ENCODE data around the gene ABHD15.

ABHD15 gene

DNA sequence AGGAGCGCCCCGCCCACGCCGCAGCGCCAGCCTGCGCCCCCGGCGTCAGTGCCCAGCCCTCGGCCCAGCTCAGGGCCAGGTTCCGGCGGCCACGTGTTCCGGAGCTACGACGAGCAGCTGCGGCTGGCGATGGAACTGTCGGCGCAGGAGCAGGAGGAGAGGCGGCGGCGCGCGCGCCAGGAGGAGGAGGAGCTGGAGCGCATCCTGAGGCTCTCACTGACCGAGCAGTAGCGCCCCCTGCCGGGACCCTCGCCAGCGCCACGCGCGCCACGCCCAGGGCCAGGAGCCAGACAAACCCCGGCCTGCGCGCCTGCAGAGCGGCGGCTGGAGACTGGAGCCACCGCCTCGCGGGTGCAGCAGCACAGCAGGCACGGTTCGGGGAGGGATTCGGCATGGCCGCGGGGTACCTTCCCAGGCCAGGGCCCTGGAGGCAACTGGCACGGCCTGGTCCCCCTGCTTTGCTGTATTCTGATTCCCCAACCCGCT is 46.6 kb upstream of the ABHD15 start:
- no peak for DNase-seq (ENCODE audit: extremely low spot score)
- TF ChIP-seq CTBP1 (IDR thresholded peaks at IDR 0.05; ENCODE audit: borderline replicate concordance) (no peak), SUZ12 (IDR thresholded peaks at IDR 0.05) (no peak), ARNT (IDR thresholded peaks at IDR 0.05) (no peak), L3MBTL2 (conservative IDR thresholded peaks at IDR 0.05) (no peak), ELF4 (IDR thresholded peaks at IDR 0.05) (no peak), FOXM1 (IDR thresholded peaks at IDR 0.05; ENCODE audit: borderline replicate concordance) (no peak)
- ChIA-PET CTCF (no interaction called here), POLR2A (no interaction called here)

DNA sequence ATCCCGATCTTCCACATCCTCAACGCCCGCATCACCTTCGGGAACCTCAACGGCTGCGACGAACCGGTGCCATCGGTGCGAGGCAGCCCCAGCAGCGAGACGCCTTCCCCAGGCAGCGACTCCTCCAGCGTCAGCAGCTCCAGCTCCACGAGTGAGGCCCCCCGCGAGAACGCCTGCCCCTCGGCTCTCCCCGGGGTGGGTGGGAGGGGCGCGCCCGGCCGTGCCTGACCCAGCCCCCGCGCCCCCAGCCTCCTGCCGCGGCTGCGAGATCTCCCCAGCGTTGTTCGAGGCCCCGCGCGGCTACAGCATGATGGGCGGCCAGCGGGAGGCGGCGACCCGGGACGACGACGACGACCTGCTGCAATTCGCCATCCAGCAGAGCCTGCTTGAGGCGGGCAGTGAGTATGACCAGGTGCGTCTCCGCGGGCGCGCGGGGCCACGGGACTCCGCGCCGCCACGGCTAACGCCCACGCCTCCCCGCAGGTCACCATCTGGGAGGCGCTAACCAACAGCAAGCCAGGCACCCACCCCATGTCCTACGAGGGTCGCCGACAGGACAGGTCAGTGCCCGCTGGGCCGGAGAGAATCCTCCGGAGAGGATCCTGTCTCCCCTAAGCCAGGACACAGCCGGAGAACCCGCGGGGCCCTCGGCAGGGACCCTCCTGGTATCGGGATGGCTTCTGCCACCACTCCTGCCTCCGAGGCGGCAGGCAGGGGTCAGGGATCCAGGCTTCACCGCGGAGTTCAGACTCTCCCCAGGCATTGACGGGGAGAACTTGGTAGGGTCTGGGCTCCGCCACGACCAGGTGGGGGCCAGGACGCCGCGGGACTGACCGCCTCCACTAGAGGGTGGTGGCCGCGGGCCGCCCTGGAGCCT is 45.8 kb upstream of the ABHD15 start:
- TF ChIP-seq FOXM1 (IDR thresholded peaks at IDR 0.05; ENCODE audit: borderline replicate concordance) (no peak), ZNF384 (IDR thresholded peaks at IDR 0.05) (no peak), TARDBP (IDR thresholded peaks at IDR 0.05) (no peak), ELF4 (IDR thresholded peaks at IDR 0.05) (no peak), NFRKB (IDR thresholded peaks at IDR 0.05) (no peak), FOXK2 (IDR thresholded peaks at IDR 0.05) (no peak), SP1 (IDR thresholded peaks at IDR 0.05) (no peak), CTBP1 (IDR thresholded peaks at IDR 0.05; ENCODE audit: borderline replicate concordance) (no peak), HDGF (IDR thresholded peaks at IDR 0.05; ENCODE audit: borderline replicate concordance) (no peak), SUZ12 (IDR thresholded peaks at IDR 0.05) (no peak), ARNT (IDR thresholded peaks at IDR 0.05) (no peak), LEF1 (IDR thresholded peaks at IDR 0.05; ENCODE audit: borderline replicate concordance) (no peak)
- TF ChIP-seq, protein P1, sequence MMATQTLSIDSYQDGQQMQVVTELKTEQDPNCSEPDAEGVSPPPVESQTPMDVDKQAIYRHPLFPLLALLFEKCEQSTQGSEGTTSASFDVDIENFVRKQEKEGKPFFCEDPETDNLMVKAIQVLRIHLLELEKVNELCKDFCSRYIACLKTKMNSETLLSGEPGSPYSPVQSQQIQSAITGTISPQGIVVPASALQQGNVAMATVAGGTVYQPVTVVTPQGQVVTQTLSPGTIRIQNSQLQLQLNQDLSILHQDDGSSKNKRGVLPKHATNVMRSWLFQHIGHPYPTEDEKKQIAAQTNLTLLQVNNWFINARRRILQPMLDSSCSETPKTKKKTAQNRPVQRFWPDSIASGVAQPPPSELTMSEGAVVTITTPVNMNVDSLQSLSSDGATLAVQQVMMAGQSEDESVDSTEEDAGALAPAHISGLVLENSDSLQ (IDR thresholded peaks at IDR 0.05): no peak
- POLR2A ChIA-PET: no interaction called here
- CTCF ChIA-PET: no interaction called here
- DNase-seq (ENCODE audit: extremely low spot score): no peak

- POLR2A ChIA-PET: no interaction called here
- CTCF ChIA-PET: no interaction called here
- TF ChIP-seq SP1 (IDR thresholded peaks at IDR 0.05) (no peak), ARNT (IDR thresholded peaks at IDR 0.05) (no peak), FOXK2 (IDR thresholded peaks at IDR 0.05) (no peak), BHLHE40 (IDR thresholded peaks at IDR 0.05; ENCODE audit: borderline replicate concordance) (no peak), HDGF (IDR thresholded peaks at IDR 0.05; ENCODE audit: borderline replicate concordance) (no peak), CTBP1 (IDR thresholded peaks at IDR 0.05; ENCODE audit: borderline replicate concordance) (no peak), SUZ12 (IDR thresholded peaks at IDR 0.05) (no peak), L3MBTL2 (conservative IDR thresholded peaks at IDR 0.05) (no peak), FOXA1 (IDR thresholded peaks at IDR 0.05) (no peak), FOXM1 (IDR thresholded peaks at IDR 0.05; ENCODE audit: borderline replicate concordance) (no peak), LEF1 (IDR thresholded peaks at IDR 0.05; ENCODE audit: borderline replicate concordance) (no peak), ZNF384 (IDR thresholded peaks at IDR 0.05) (no peak), TARDBP (IDR thresholded peaks at IDR 0.05) (no peak), NFRKB (IDR thresholded peaks at IDR 0.05) (no peak), ELF4 (IDR thresholded peaks at IDR 0.05) (no peak)
- TF ChIP-seq, protein P1 (IDR thresholded peaks at IDR 0.05): no peak
Observed at GRCh38 chr17:29612094-29612403, 45.2 kb upstream of the ABHD15 start.

DNA sequence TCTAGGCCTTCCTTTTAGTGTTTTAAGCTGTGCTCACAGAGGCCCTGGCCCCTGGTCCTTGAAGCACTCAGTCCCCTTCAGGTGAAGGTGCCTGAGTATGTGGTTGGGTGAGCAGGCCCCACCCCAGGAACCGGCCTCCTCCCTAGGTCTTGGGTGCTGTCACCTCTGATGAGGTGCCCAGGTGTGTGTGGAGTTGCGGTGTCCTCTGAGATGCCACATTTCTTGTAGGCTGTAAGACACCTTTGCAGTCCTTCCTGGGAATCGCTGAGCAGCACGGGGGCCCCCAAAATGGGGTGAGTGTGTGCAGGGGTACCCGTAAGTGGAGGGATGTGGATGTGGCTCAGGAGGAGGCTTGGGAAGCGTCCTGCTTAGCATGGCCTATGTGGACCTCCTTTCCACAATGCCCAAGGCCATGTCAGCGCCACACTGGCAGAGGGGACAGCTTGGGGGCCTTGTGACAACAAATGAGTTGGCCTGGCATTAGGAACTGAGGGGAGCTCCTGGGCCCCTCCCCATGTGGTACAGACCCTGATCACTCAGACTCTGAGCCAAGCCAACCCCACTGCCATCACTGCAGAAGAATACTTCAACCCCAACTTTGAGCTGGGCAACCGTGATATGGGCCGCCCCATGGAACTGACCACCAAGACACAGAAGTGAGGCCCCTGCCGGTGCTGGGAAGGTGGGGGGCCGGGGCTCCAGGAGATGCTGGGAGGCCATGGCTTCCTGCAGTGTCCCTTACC is 44.7 kb upstream of the ABHD15 start:
- POLR2A ChIA-PET: interaction anchor here (1.1 kb wide), 1 partner anchor 10 kb away, joined by 3 read pairs; no protein-coding TSS in a partner anchor
- CTCF ChIA-PET: no interaction called here
- TF ChIP-seq FOXM1 (IDR thresholded peaks at IDR 0.05; ENCODE audit: borderline replicate concordance): no peak
- TF ChIP-seq FOXA1 (IDR thresholded peaks at IDR 0.05): no peak
- no peak for TF ChIP-seq BHLHE40 (IDR thresholded peaks at IDR 0.05; ENCODE audit: borderline replicate concordance)
- TF ChIP-seq HDGF (IDR thresholded peaks at IDR 0.05; ENCODE audit: borderline replicate concordance): no peak
- TF ChIP-seq, protein P1 (IDR thresholded peaks at IDR 0.05): no peak
- TF ChIP-seq ELF4 (IDR thresholded peaks at IDR 0.05): no peak
- TF ChIP-seq ZNF384 (IDR thresholded peaks at IDR 0.05): no peak
- no peak for TF ChIP-seq ARNT (IDR thresholded peaks at IDR 0.05)
- TF ChIP-seq SUZ12 (IDR thresholded peaks at IDR 0.05): no peak
- TF ChIP-seq CTBP1 (IDR thresholded peaks at IDR 0.05; ENCODE audit: borderline replicate concordance): no peak
- TF ChIP-seq LEF1 (IDR thresholded peaks at IDR 0.05; ENCODE audit: borderline replicate concordance): no peak
- no peak for TF ChIP-seq TARDBP (IDR thresholded peaks at IDR 0.05)
- no peak for DNase-seq (ENCODE audit: extremely low spot score)

More at GRCh38 chr17:29612094-29612403, 45.2 kb upstream of the ABHD15 start:
- no peak for DNase-seq (ENCODE audit: extremely low spot score)

DNA sequence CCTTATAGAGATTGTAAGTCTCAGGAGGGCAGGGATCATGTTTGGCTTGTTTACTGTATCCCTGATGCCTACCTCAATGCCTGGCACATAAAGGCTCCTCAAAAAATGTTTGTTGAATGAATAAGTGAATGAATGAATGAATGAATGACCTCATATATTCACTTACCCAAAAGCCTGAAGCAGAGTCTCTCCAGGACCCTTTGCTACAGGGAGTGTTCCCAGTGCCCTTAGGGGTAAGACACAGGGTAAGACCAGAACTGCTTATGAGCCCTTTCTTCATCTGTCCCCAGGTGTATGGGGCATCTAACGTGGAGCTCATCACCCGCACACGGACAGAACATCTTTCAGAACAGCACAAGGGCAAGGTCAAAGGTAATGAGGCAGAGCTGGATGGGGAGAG is 43.6 kb upstream of the ABHD15 start:
- no peak for TF ChIP-seq ZNF384 (IDR thresholded peaks at IDR 0.05)
- TF ChIP-seq FOXA1 (IDR thresholded peaks at IDR 0.05): no peak
- TF ChIP-seq TARDBP (IDR thresholded peaks at IDR 0.05): no peak
- TF ChIP-seq HDGF (IDR thresholded peaks at IDR 0.05; ENCODE audit: borderline replicate concordance): no peak
- no peak for TF ChIP-seq L3MBTL2 (conservative IDR thresholded peaks at IDR 0.05)
- TF ChIP-seq ELF4 (IDR thresholded peaks at IDR 0.05): no peak
- no peak for TF ChIP-seq ARNT (IDR thresholded peaks at IDR 0.05)
- TF ChIP-seq, protein P1 (IDR thresholded peaks at IDR 0.05): no peak
- no peak for TF ChIP-seq CTBP1 (IDR thresholded peaks at IDR 0.05; ENCODE audit: borderline replicate concordance)
- TF ChIP-seq SP1 (IDR thresholded peaks at IDR 0.05): no peak
- TF ChIP-seq FOXM1 (IDR thresholded peaks at IDR 0.05; ENCODE audit: borderline replicate concordance): no peak
- TF ChIP-seq BHLHE40 (IDR thresholded peaks at IDR 0.05; ENCODE audit: borderline replicate concordance): no peak
- TF ChIP-seq FOXK2 (IDR thresholded peaks at IDR 0.05): no peak
- no peak for TF ChIP-seq NFRKB (IDR thresholded peaks at IDR 0.05)
- no peak for TF ChIP-seq SUZ12 (IDR thresholded peaks at IDR 0.05)
- no peak for TF ChIP-seq LEF1 (IDR thresholded peaks at IDR 0.05; ENCODE audit: borderline replicate concordance)
- CTCF ChIA-PET: interaction anchor here (0.6 kb wide), 1 partner anchor 201 kb away, joined by 3 read pairs; no protein-coding TSS in a partner anchor
- POLR2A ChIA-PET: interaction anchor here (1.1 kb wide), 1 partner anchor 11 kb away, joined by 3 read pairs; no protein-coding TSS in a partner anchor
- no peak for DNase-seq (ENCODE audit: extremely low spot score)

Measured in HEK293T (cell line).